ENCODE results near the gene SHROOM2.
A peak's percentile ranks its signal among the peaks of the same experiment; 100 is the strongest.
"Not testable (repeated sequence)": the region's sequence is repeated elsewhere in the genome, so short reads cannot be mapped to it uniquely, and the experiment has no call there.

SHROOM2 gene

GRCh38 chrX:9805956-9806355 is 19.7 kb downstream of the SHROOM2 start:
- no peak overlapping the region for H3K27ac ChIP-seq
- TF ChIP-seq CTCF (conservative IDR thresholded peaks at IDR 0.05) = no peak

- H3K27ac ChIP-seq = no peak overlapping the region
- TF ChIP-seq CTCF (conservative IDR thresholded peaks at IDR 0.05) = no peak
Observed at GRCh38 chrX:9807355-9808182, 21.3 kb downstream of the SHROOM2 start.

- not testable (repeated sequence) for H3K27ac ChIP-seq
Observed at GRCh38 chrX:9809876-9810275, 23.6 kb downstream of the SHROOM2 start.

- H3K27ac ChIP-seq = not testable (repeated sequence)
Observed at GRCh38 chrX:9811086-9811485, 24.9 kb downstream of the SHROOM2 start.

GRCh38 chrX:9816084-9816700 is 30.0 kb downstream of the SHROOM2 start:
- TF ChIP-seq CTCF (conservative IDR thresholded peaks at IDR 0.05) = no peak
- H3K27ac ChIP-seq = no peak overlapping the region

GRCh38 chrX:9821572-9821971 is 35.3 kb downstream of the SHROOM2 start:
- no peak for TF ChIP-seq CTCF (conservative IDR thresholded peaks at IDR 0.05)
- no peak overlapping the region for H3K27ac ChIP-seq

GRCh38 chrX:9824554-9824953 is 38.3 kb downstream of the SHROOM2 start:
- no peak for TF ChIP-seq CTCF (conservative IDR thresholded peaks at IDR 0.05)
- H3K27ac ChIP-seq = peak overlapping the region; percentile 13; the same call in 1 of the 2 replicates

GRCh38 chrX:9825129-9825790 is 39.0 kb downstream of the SHROOM2 start:
- TF ChIP-seq CTCF (conservative IDR thresholded peaks at IDR 0.05) = no peak
- peak overlapping the region; percentile 13; the same call in 1 of the 2 replicates for H3K27ac ChIP-seq
